Choroid plexus epithelial cell (primary cell): ENCODE data around the gene CCNB3.
"Not testable (repeated sequence)": the region's sequence is repeated elsewhere in the genome, so short reads cannot be mapped to it uniquely, and the experiment has no call there.

ENCODE experiments used
- DNase-seq: peaks from one replicate; pipeline ENCODE4 v3.0.0-alpha.2; 2010; ENCODE audit warnings: low read depth
- H3K4me3 ChIP-seq: 2 replicates; pipeline ENCODE4 v1.5.1; 2011; ENCODE audit warnings: low read depth, mild to moderate bottlenecking, control low read depth, low read length, moderate library complexity
- TF ChIP-seq, protein P1 (sequence below): conservative IDR thresholded peaks from 2 replicates; pipeline ENCODE4 v1.5.1; 2011; ENCODE audit warnings: low read depth, mild to moderate bottlenecking, control low read depth, inconsistent platforms, low read length, moderate library complexity

Gene CCNB3

GRCh38 chrX:50202539-50202938 is 2.0 kb upstream of the CCNB3 start:
- TF ChIP-seq, protein P1, sequence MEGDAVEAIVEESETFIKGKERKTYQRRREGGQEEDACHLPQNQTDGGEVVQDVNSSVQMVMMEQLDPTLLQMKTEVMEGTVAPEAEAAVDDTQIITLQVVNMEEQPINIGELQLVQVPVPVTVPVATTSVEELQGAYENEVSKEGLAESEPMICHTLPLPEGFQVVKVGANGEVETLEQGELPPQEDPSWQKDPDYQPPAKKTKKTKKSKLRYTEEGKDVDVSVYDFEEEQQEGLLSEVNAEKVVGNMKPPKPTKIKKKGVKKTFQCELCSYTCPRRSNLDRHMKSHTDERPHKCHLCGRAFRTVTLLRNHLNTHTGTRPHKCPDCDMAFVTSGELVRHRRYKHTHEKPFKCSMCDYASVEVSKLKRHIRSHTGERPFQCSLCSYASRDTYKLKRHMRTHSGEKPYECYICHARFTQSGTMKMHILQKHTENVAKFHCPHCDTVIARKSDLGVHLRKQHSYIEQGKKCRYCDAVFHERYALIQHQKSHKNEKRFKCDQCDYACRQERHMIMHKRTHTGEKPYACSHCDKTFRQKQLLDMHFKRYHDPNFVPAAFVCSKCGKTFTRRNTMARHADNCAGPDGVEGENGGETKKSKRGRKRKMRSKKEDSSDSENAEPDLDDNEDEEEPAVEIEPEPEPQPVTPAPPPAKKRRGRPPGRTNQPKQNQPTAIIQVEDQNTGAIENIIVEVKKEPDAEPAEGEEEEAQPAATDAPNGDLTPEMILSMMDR, result no peak
- no peak overlapping the region for H3K4me3 ChIP-seq
- peak; percentile 6 for DNase-seq

GRCh38 chrX:50206753-50207152 is 2.2 kb downstream of the CCNB3 start:
- TF ChIP-seq, protein P1, result no peak
- no peak for DNase-seq
- no peak overlapping the region for H3K4me3 ChIP-seq

GRCh38 chrX:50211510-50211909 is 6.9 kb downstream of the CCNB3 start:
- TF ChIP-seq, protein P1, result peak; percentile 46
- peak; percentile 47 for DNase-seq
- H3K4me3 ChIP-seq, result no peak overlapping the region

DNA sequence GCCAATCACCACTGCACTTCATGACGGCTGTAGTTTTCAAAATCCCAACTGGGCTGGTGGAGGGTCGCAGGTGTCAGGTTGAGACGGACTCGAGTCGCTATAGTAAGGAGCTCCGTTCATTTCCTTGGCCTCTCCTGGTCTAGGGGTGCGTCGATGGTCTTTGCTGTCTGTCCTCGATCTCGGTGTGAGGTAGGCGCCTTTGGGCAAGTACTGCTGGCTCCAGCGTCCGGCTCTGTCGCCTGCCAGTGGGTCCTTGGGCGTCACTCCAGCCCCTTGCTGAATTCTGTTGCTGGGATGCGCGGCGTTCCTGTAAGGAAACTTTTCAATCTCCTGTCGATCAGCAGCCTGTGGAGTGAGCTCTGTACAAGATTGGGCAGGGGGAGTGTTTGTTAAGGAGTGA is 76.7 kb downstream of the CCNB3 start:
- H3K4me3 ChIP-seq, result no peak overlapping the region
- no peak for DNase-seq
- TF ChIP-seq, protein P1, result no peak

DNA sequence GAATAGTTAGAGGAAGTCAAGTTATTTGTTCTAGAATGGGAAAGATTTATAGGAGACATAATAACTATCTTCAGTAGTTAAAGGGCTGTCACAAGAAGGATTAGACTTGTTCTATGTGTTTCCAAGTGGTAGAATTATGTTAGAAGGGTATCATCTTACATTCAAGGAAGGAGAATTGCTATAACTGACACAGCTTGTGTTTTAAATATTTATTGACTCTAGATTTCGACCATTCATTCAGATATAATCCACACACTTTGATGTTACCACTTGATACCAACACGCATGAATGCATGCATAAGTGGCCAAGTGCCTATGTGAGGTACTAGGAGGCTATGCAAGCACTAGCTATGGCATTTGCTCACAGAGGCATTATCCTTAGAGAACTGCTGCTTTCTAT is 122.7 kb downstream of the CCNB3 start:
- DNase-seq, result no peak
- TF ChIP-seq, protein P1, result no peak

DNA sequence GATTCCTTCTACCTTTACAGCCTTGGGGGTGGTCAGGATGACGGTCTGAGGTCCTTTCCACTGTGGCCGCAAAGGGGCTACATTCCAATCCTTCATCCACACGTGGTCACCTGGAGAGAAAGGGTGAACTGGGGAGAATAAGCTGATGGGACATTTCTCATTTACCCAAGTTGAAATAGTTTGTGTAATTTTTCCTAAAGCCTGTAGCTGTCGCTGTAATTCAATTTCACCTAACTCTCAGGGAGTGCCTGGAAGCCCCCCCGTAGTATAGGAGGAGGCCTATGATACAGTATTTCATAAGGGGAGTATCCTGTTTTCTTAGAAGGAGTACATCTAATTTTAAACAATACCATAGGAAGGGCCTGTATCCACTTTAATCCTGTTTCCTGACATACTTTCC is 128.1 kb downstream of the CCNB3 start:
- DNase-seq, H3K4me3 ChIP-seq: not testable (repeated sequence)

More for the DNA sequence above, 122.7 kb downstream of the CCNB3 start:
- H3K4me3 ChIP-seq, result no peak overlapping the region

DNA sequence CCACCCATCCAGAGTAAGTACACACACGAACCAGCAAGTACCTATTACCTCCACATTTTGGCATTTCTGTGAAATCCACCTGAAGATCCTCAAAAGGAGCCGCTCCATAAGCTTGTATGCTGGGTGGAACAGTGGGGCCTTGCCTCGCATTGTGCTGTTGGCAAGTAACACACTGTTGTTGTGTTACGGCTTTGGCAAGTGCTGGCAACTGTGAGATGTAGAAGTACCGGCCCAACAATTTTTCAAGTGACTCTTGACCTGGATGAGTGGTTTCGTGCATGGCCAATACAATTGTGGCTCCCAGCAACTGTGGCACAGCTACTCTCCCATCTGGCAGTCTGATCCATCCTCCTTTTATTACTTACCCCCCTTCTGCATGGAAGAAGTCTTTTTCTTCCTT is 128.7 kb downstream of the CCNB3 start:
- DNase-seq, result no peak

More for the DNA sequence above, 128.7 kb downstream of the CCNB3 start:
- TF ChIP-seq, protein P1, result no peak
- H3K4me3 ChIP-seq, result no peak overlapping the region
